ENCODE measurements around the gene LOX.

- TF ChIP-seq BHLHE40 (IDR thresholded peaks at IDR 0.05; ENCODE audit: borderline replicate concordance), result no peak
- no peak for TF ChIP-seq HDGF (IDR thresholded peaks at IDR 0.05; ENCODE audit: borderline replicate concordance)
- no peak for TF ChIP-seq CTBP1 (IDR thresholded peaks at IDR 0.05; ENCODE audit: borderline replicate concordance)
- TF ChIP-seq FOXK2 (IDR thresholded peaks at IDR 0.05), result no peak
- TF ChIP-seq SP1 (IDR thresholded peaks at IDR 0.05), result no peak
- no peak for TF ChIP-seq FOXM1 (IDR thresholded peaks at IDR 0.05; ENCODE audit: borderline replicate concordance)
- no peak for TF ChIP-seq NFRKB (IDR thresholded peaks at IDR 0.05)
- no peak for TF ChIP-seq ZNF384 (IDR thresholded peaks at IDR 0.05)
- no peak for TF ChIP-seq ARNT (IDR thresholded peaks at IDR 0.05)
- no peak for TF ChIP-seq LEF1 (IDR thresholded peaks at IDR 0.05; ENCODE audit: borderline replicate concordance)
- no peak for TF ChIP-seq SUZ12 (IDR thresholded peaks at IDR 0.05)
Measured at GRCh38 chr5:122054266-122054665, 23.8 kb downstream of the LOX start.

Data from HEK293T (cell line).